ENCODE data around the gene FOXR1. TPM values are rescaled to one million over a fixed set of nuclear protein-coding genes. Genes with fewer than 3 reads are reported as not detected.

The FOXR1 gene
- total RNA-seq (not detected in 2 replicates), polyA plus RNA-seq (not detected in 2 replicates), polyA minus RNA-seq (not detected in 2 replicates)
- not detected for total RNA-seq (2013)

- Histone ChIP-seq H3K27ac (ENCODE audit: low read length in 2 of 2) (no peak within 1 kb of the TSS), H3K4me1 (ENCODE audit: control insufficient read depth in 2 of 2, insufficient read depth in 2 of 2, low read length in 2 of 2) (no peaks in the 10 kb centered on the region), H3K4me2 (replicated peaks; ENCODE audit: low read depth, low read length, poor library complexity, severe bottlenecking) (no peak within 1 kb of the TSS), H2AFZ (ENCODE audit: insufficient read depth, low read depth, low read length, poor library complexity, severe bottlenecking) (no peak within 1 kb of the TSS), H3K9ac (ENCODE audit: low read length) (no peak within 1 kb of the TSS), H3K36me3 (replicated peaks in 1 of 2; ENCODE audit: control extremely low read depth in 1 of 2, control insufficient read depth in 1 of 2, extremely low read depth in 1 of 2, insufficient read depth in 2 of 2, low read length in 1 of 2) (no peaks in the 10 kb centered on the region), H3K79me2 (ENCODE audit: control insufficient read depth, insufficient read depth, low read length) (no peaks in the 10 kb centered on the region), H3K27me3 (replicated peaks in 1 of 4; ENCODE audit: control extremely low read depth in 1 of 4, control insufficient read depth in 3 of 4, insufficient read depth in 4 of 4, low read length in 3 of 4) (peaks cover 0 to 22% (median 2%) of the 10 kb centered on the region in 4 experiments), H3K9me3 (ENCODE audit: control extremely low read depth in 1 of 3, control insufficient read depth in 2 of 3, insufficient read depth in 1 of 3, low read length in 2 of 3) (no peaks in the 10 kb centered on the region), H3K4me3 (ENCODE audit: control extremely low read depth in 1 of 5, extremely low read depth in 1 of 5, insufficient read depth in 1 of 5, low read depth in 2 of 5, low read length in 4 of 5) (no peak within 1 kb of the TSS), H4K20me1 (ENCODE audit: control insufficient read depth, insufficient read depth, low read length, poor library complexity, severe bottlenecking) (no peaks in the 10 kb centered on the region)
- H3K4me3 Mint-ChIP-seq = no peak within 1 kb of the TSS
- 55% methylated on average over 27 of the region's 33 CpGs for WGBS (ENCODE audit: insufficient coverage)
- peaks cover 27% of the 10 kb centered on the region for H3K27me3 Mint-ChIP-seq
- CTCF ChIA-PET = no interaction called here
- intact Hi-C loops (cut with micrococcal nuclease) = no loop called here
- ATAC-seq (ENCODE audit: low read depth) (no peak), DNase-seq (no peak)
- no peaks in the 10 kb centered on the region for H3K4me1 Mint-ChIP-seq
- H3K27ac Mint-ChIP-seq = no peak within 1 kb of the TSS
- peaks cover 2% of the 10 kb centered on the region for H3K9me3 Mint-ChIP-seq (ENCODE audit: insufficient read depth)
- POLR2A ChIA-PET = no interaction called here
- no peak for TF ChIP-seq EZH2 (IDR thresholded peaks at IDR 0.05; ENCODE audit: borderline replicate concordance, insufficient read depth, low read depth, low read length, poor library complexity, severe bottlenecking)
- TF ChIP-seq CTCF (IDR thresholded peaks at IDR 0.05) = no peak
These were observed at the start of gene FOXR1 for GRCh38 chr11:118971646-118972045. Gene FOXR1, plus strand, starts transcription at chr11:118971761. Its CDS starts 171 bp downstream, at chr11:118971932.

GRCh38 chr11:118921929-118922744 lies 49.4 kb upstream of the FOXR1 start:
- H3K4me2 ChIP-seq (replicated peaks; ENCODE audit: low read depth, low read length, poor library complexity, severe bottlenecking) = peak overlapping the region; percentile 98
- WGBS (ENCODE audit: insufficient coverage) = 81% methylated on average over 16 of the region's 20 CpGs
- peaks cover 75% of the 10 kb centered on the region for H3K4me1 Mint-ChIP-seq
- intact Hi-C loops (cut with micrococcal nuclease) = no loop called here
- no peaks in the 10 kb centered on the region for H3K27me3 ChIP-seq (replicated peaks in 1 of 4; ENCODE audit: control extremely low read depth in 1 of 4, control insufficient read depth in 3 of 4, insufficient read depth in 4 of 4, low read length in 3 of 4)
- H3K36me3 ChIP-seq (replicated peaks in 1 of 2; ENCODE audit: control extremely low read depth in 1 of 2, control insufficient read depth in 1 of 2, extremely low read depth in 1 of 2, insufficient read depth in 2 of 2, low read length in 1 of 2) = peaks cover 0 to 19% of the 10 kb centered on the region in 2 experiments
- peak overlapping the region; percentile 13 for H3K4me3 Mint-ChIP-seq
- TF ChIP-seq CTCF (IDR thresholded peaks at IDR 0.05) (no peak), EZH2 (IDR thresholded peaks at IDR 0.05; ENCODE audit: borderline replicate concordance, insufficient read depth, low read depth, low read length, poor library complexity, severe bottlenecking) (no peak)
- peaks cover 38% of the 10 kb centered on the region for H4K20me1 ChIP-seq (ENCODE audit: control insufficient read depth, insufficient read depth, low read length, poor library complexity, severe bottlenecking)
- no peak overlapping the region for H2AFZ ChIP-seq (ENCODE audit: insufficient read depth, low read depth, low read length, poor library complexity, severe bottlenecking)
- ChIA-PET POLR2A (interaction anchor here (0.6 kb wide), 1 partner anchor 163 kb away, joined by 4 read pairs; no protein-coding TSS in a partner anchor), CTCF (interaction anchor here (1.1 to 12.7 kb wide), 4 partner anchors 12 to 35 kb away, joined by 3 to 288 read pairs (median 4); no protein-coding TSS in a partner anchor)
- no peak overlapping the region for H3K4me3 ChIP-seq (ENCODE audit: control extremely low read depth in 1 of 5, extremely low read depth in 1 of 5, insufficient read depth in 1 of 5, low read depth in 2 of 5, low read length in 4 of 5)
- ATAC-seq (ENCODE audit: low read depth) (no peak), DNase-seq (no peak)
- H3K4me1 ChIP-seq (ENCODE audit: control insufficient read depth in 2 of 2, insufficient read depth in 2 of 2, low read length in 2 of 2) = peaks cover 72 to 85% of the 10 kb centered on the region in 2 donors
- no peak overlapping the region for H3K27ac ChIP-seq (ENCODE audit: low read length in 2 of 2)
- no peaks in the 10 kb centered on the region for H3K9me3 ChIP-seq (ENCODE audit: control extremely low read depth in 1 of 3, control insufficient read depth in 2 of 3, insufficient read depth in 1 of 3, low read length in 2 of 3)
- H3K79me2 ChIP-seq (ENCODE audit: control insufficient read depth, insufficient read depth, low read length) = peaks cover 82% of the 10 kb centered on the region
- no peak overlapping the region for H3K27ac Mint-ChIP-seq
- H3K27me3 Mint-ChIP-seq = no peaks in the 10 kb centered on the region
- H3K9me3 Mint-ChIP-seq (ENCODE audit: insufficient read depth) = no peaks in the 10 kb centered on the region
- no peak overlapping the region for H3K9ac ChIP-seq (ENCODE audit: low read length)

All from B cell (primary cell).